Stimulated activated CD4-positive, alpha-beta T cell treated with anti-CD3 and anti-CD28 coated beads, Interleukin-15, amount 100 ng/mL, for 24 hours (primary cell): ENCODE measurements around the gene WDR26.
"Not testable (repeated sequence)": the region's sequence is repeated elsewhere in the genome, so short reads cannot be mapped to it uniquely, and the experiment has no call there.

Experiments
- DNase-seq: peaks from one replicate; pipeline ENCODE4 v3.0.0-alpha.2; 2020

Gene WDR26

GRCh38 chr1:224392411-224393249, 42.0 kb downstream of the WDR26 start:
- DNase-seq: no peak

- no peak for DNase-seq
These were observed 44.1 kb downstream of the WDR26 start for GRCh38 chr1:224390517-224390916.

- no peak for DNase-seq
These were observed 46.7 kb downstream of the WDR26 start for GRCh38 chr1:224387943-224388342.

GRCh38 chr1:224387302-224387912, 47.2 kb downstream of the WDR26 start:
- DNase-seq: no peak

GRCh38 chr1:224383218-224383617, 51.4 kb downstream of the WDR26 start:
- no peak for DNase-seq

GRCh38 chr1:224381880-224382548, 52.6 kb downstream of the WDR26 start:
- peak; percentile 47 for DNase-seq

- DNase-seq: peak; percentile 73
These were observed 54.6 kb downstream of the WDR26 start for GRCh38 chr1:224380003-224380402.

- DNase-seq: no peak
These were observed 55.6 kb downstream of the WDR26 start for GRCh38 chr1:224378855-224379631.

- peak; percentile 54 for DNase-seq
These were observed 57.0 kb downstream of the WDR26 start for GRCh38 chr1:224377676-224378006.

GRCh38 chr1:224375059-224375458, 59.5 kb downstream of the WDR26 start:
- DNase-seq: no peak

- peak; percentile 32 for DNase-seq
These were observed 61.5 kb downstream of the WDR26 start for GRCh38 chr1:224373008-224373590.

GRCh38 chr1:224368409-224368808, 66.2 kb downstream of the WDR26 start:
- no peak for DNase-seq

- DNase-seq: no peak
These were observed 75.4 kb downstream of the WDR26 start for GRCh38 chr1:224359207-224359606.

- DNase-seq: no peak
These were observed 76.4 kb downstream of the WDR26 start for GRCh38 chr1:224358237-224358636.

GRCh38 chr1:224357626-224358124, 76.9 kb downstream of the WDR26 start:
- DNase-seq: no peak

GRCh38 chr1:224356685-224357625, 77.6 kb downstream of the WDR26 start, which contains the start of gene CNIH4:
CNIH4 (plus strand) TSS chr1:224356879; CDS start chr1:224356925, 46 bp downstream.
- peak; percentile 94 for DNase-seq

- no peak for DNase-seq
These were observed 80.3 kb downstream of the WDR26 start for GRCh38 chr1:224353975-224354925.

- DNase-seq: not testable (repeated sequence)
These were observed 82.0 kb downstream of the WDR26 start for GRCh38 chr1:224352436-224353085.

GRCh38 chr1:224349716-224350115, 84.9 kb downstream of the WDR26 start:
- DNase-seq: not testable (repeated sequence)
